Endothelial cell of umbilical vein (primary cell): ENCODE results near the gene PHAF1.

Experiments used
- CTCF ChIP-seq, 2 donors: IDR thresholded peaks; 1 replicate in 1 of 2; 2 replicates in 1 of 2; pipeline ENCODE4 v1.5.1; 2011; ENCODE audit warnings: low read length in 2 of 2, mild to moderate bottlenecking in 2 of 2, moderate library complexity in 2 of 2, control low read depth in 1 of 2, inconsistent platforms in 1 of 2, low read depth in 1 of 2; ENCODE audit not compliant: insufficient read depth in 1 of 2; ENCODE audit errors: extremely low read depth in 1 of 2
- EZH2 ChIP-seq: IDR thresholded peaks from 2 replicates; pipeline ENCODE4 v1.6.1; 2012; ENCODE audit warnings: borderline replicate concordance, low read depth, mild to moderate bottlenecking, moderate library complexity, low read length, inconsistent platforms; ENCODE audit not compliant: severe bottlenecking
- GATA2 ChIP-seq: IDR thresholded peaks from 2 replicates; pipeline ENCODE4 v1.7.0; 2011; ENCODE audit warnings: low read depth, mild to moderate bottlenecking, moderate library complexity, mixed read lengths, low read length; ENCODE audit not compliant: insufficient read length, insufficient read depth
- JUN ChIP-seq: IDR thresholded peaks from 2 replicates; pipeline ENCODE4 v1.6.1; 2011; ENCODE audit warnings: borderline replicate concordance, low read depth; ENCODE audit not compliant: insufficient read length, insufficient read depth
- MAX ChIP-seq: IDR thresholded peaks from 2 replicates; pipeline ENCODE4 v1.6.1; 2011; ENCODE audit not compliant: insufficient read depth, insufficient read length
- MYC ChIP-seq: IDR thresholded peaks from one replicate; pipeline ENCODE4 v1.6.1; 2011; ENCODE audit warnings: mild to moderate bottlenecking, low read depth, low read length
- POLR2A ChIP-seq: IDR thresholded peaks from 2 replicates; pipeline ENCODE4 v1.6.1; 2012; ENCODE audit warnings: low read depth, mild to moderate bottlenecking, control low read depth, low read length
- POLR2AphosphoS5 ChIP-seq: IDR thresholded peaks from 2 replicates; pipeline ENCODE4 v1.6.1; 2012; ENCODE audit warnings: low read depth, mild to moderate bottlenecking, control low read depth, low read length, moderate library complexity; ENCODE audit not compliant: insufficient read depth

- TF ChIP-seq CTCF (IDR thresholded peaks at IDR 0.05; ENCODE audit: extremely low read depth in 1 of 2, insufficient read depth in 1 of 2, low read depth in 1 of 2, low read length in 2 of 2) (no peak), POLR2A (no peak), EZH2 (no peak), MYC (no peak), GATA2 (no peak), MAX (no peak), POLR2AphosphoS5 (no peak), JUN (no peak)
These were observed 37.8 kb downstream of the PHAF1 start for GRCh38 chr16:67147437-67148140.
